ENCODE data around the gene CCDC194.

- no peak for TF ChIP-seq POLR2A (IDR thresholded peaks at IDR 0.05)
- TF ChIP-seq CTCF (IDR thresholded peaks at IDR 0.05), result no peak
Measured at GRCh38 chr19:17351815-17352435, 42.1 kb downstream of the CCDC194 start.

All from right lobe of liver (tissue), 4 donors.